ENCODE results near the gene ERFL.

The ERFL gene

GRCh38 chr19:41890936-41891335 is 37.3 kb downstream of the ERFL start:
- no peak for DNase-seq (ENCODE audit: low spot score)
- TF ChIP-seq CTCF (IDR thresholded peaks at IDR 0.05; ENCODE audit: extremely low read depth, missing control alignments), result no peak

DNA sequence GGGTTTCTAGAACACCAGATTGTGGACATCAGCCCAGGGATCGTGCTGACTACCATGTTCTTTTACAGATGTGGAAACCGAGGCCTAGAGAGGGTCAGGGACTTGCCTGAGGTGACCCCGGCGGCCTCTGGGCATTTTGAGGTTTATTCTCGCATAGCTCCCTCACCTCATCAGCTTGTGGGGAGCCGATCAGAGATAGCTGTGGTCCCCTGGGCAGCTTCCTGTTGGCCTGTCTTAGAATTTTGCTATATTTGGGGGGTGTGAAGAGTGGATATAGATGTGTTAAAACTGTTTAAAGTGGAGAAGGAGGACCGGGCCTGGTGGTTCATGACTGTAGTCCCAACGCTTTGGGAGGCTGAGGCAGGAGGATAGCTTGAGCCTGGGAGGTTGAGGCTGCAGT is 38.4 kb downstream of the ERFL start:
- no peak for TF ChIP-seq CTCF (IDR thresholded peaks at IDR 0.05; ENCODE audit: extremely low read depth, missing control alignments)
- no peak for DNase-seq (ENCODE audit: low spot score)

- DNase-seq (ENCODE audit: low spot score), result no peak
- TF ChIP-seq CTCF (IDR thresholded peaks at IDR 0.05; ENCODE audit: extremely low read depth, missing control alignments), result no peak
Measured at GRCh38 chr19:41888926-41889325, 39.3 kb downstream of the ERFL start.

DNA sequence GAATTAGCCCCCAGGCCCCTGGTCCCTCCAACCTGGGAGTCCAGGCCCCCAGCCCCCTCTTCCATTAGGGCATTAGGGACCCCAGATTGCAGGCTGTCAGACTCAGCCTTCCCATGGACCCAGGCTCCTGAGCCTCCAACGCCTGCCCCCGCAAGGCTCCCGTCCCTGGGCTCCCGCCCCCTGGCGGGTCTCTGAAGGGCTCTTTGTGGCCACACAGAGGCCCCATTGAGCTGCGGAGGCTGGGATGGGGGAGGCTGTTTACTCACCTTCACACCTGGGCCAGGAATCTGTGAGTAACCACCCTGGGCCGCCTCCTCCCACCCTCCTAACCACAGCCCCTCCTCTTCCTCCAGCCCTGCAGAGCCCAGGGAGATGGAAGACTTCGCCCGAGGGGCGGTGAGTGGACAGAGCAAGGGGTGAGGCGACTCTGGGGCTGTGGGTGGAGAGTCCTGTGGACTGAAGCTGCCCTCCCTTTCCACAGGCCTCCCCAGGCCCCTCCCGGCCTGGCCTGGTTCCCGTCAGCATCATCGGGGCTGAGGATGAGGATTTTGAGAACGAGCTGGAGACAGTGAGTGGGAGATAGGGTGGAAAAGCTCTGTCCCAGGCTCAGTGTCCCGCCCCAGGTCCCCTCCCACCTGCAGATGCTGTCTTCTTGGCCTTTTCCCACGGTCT is 40.4 kb downstream of the ERFL start:
- DNase-seq (ENCODE audit: low spot score), result peak; percentile 77
- TF ChIP-seq CTCF (IDR thresholded peaks at IDR 0.05; ENCODE audit: extremely low read depth, missing control alignments), result peak; percentile 20

DNA sequence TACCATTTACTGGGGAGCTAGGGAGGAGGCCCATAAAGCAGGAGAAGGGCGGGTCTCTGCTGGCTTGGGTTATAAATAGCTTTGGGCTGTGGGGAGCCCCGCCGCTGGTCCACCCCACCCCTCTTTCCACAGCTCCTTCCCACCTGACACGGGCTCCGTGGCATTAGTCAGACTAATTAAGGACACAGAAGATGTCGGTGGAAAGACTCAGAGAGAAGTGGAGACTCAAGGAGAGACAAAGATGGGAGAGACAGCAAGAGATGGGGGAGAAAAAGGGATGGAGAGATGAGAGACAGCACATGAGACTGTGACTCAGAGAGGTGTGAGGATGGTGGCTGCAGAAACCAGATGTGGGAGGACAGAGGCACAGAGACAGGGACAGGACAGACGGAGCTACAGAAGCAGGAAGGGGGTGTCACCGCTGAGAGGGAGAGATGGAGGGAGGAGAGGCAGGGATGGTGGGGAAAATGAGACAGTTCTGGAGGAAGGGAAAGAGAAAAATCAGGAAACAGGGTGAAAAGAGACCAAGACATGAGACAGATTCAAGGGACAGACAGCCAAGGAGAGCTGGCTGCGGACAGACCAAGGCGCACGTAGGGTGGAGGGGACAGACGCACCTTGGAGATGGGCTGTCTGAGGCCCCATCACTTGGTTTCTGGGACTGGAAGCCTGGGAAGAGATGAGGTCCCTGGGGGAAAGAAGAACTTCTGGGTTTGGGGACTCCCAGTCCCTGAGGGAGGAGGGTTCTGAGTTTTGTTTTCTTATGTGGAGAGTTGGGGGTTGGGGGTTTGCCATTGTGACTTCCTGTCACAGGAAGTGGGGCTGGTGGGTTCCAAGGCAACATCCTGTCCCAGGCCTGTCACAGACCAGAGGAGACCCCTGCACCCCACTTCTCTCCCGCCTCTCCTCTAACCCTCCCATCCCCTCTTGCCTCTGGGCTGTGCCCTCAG is 41.2 kb downstream of the ERFL start:
- TF ChIP-seq CTCF (IDR thresholded peaks at IDR 0.05; ENCODE audit: extremely low read depth, missing control alignments), result no peak

DNA sequence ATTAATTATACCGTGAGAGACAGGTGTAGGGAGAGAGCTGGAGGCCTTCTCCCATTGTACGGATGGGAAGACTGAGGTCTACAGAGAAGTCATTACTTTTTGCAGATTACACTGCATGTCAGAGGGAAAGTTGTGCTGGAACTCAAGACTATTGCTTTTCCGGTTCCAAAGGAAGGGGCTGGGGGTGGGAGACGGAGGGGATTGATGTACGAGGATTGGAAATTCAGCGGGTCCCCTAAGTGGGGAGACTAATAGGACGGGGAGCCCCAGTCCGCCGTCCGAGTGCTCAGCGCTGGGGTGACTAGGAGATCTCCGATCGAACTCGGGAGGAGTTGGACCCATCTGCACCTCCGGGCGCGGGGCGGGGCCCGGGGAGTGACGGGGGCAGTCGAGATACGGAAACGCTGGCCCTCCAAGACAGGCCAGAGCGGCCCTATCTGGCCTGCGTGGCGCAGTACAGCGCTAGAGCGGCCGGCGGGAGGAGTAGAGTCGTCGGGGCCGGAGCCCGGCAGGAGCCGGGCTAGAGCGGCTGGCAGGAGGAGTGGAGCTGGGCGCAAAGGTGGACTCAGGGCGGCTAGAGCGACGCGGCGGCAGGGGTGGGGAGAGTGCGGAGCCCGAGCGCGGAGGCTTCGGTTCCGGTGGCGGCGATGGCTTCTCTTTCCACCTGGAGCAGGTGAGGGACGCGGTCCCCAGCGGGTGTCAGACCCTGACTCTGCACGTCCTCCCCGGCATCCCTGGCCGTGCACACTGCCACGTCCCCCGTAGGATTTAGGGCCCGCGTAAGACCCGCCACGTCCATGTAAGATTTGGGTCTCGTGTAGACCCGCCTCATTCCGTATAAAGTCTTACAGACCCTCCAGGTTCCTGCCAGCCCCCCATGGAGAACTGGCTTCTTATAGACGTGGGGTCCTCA is 44.2 kb downstream of the ERFL start:
- TF ChIP-seq CTCF (IDR thresholded peaks at IDR 0.05; ENCODE audit: extremely low read depth, missing control alignments), result no peak
- DNase-seq (ENCODE audit: low spot score), result peak; percentile 96

More for the DNA sequence above, 41.2 kb downstream of the ERFL start:
- peak; percentile 69 for DNase-seq (ENCODE audit: low spot score)

Measured in GM20000 (cell line).